Stimulated activated CD4-positive, alpha-beta T cell treated with anti-CD3 and anti-CD28 coated beads, Interleukin-1b, Interleukin-23, amount 100 ng/mL, for 48 hours (primary cell): ENCODE measurements around the gene ZBTB16.

ENCODE experiments used
- DNase-seq: peaks from one replicate; pipeline ENCODE4 v3.0.0-alpha.2; 2020

ZBTB16 gene

GRCh38 chr11:114109206-114110090 lies 49.9 kb downstream of the ZBTB16 start:
- DNase-seq: no peak

GRCh38 chr11:114110123-114110522 lies 50.6 kb downstream of the ZBTB16 start:
- no peak for DNase-seq

- no peak for DNase-seq
These were observed 51.7 kb downstream of the ZBTB16 start for GRCh38 chr11:114110952-114111947.

GRCh38 chr11:114115451-114115928 lies 56.0 kb downstream of the ZBTB16 start:
- DNase-seq: no peak

- no peak for DNase-seq
These were observed 56.8 kb downstream of the ZBTB16 start for GRCh38 chr11:114116357-114116756.

- no peak for DNase-seq
These were observed 57.3 kb downstream of the ZBTB16 start for GRCh38 chr11:114116800-114117199.

GRCh38 chr11:114120606-114121005 lies 61.1 kb downstream of the ZBTB16 start:
- no peak for DNase-seq

- DNase-seq: no peak
These were observed 61.6 kb downstream of the ZBTB16 start for GRCh38 chr11:114121138-114121537.

- DNase-seq: no peak
These were observed 62.4 kb downstream of the ZBTB16 start for GRCh38 chr11:114121804-114122504.

GRCh38 chr11:114122686-114123085 lies 63.2 kb downstream of the ZBTB16 start:
- DNase-seq: no peak

GRCh38 chr11:114123692-114124330 lies 64.3 kb downstream of the ZBTB16 start:
- no peak for DNase-seq

GRCh38 chr11:114124601-114125144 lies 65.2 kb downstream of the ZBTB16 start:
- no peak for DNase-seq

- DNase-seq: no peak
These were observed 66.0 kb downstream of the ZBTB16 start for GRCh38 chr11:114125531-114125930.

GRCh38 chr11:114125959-114126358 lies 66.4 kb downstream of the ZBTB16 start:
- no peak for DNase-seq

GRCh38 chr11:114128399-114128798 lies 68.9 kb downstream of the ZBTB16 start:
- no peak for DNase-seq

GRCh38 chr11:114129142-114129541 lies 69.6 kb downstream of the ZBTB16 start:
- no peak for DNase-seq

GRCh38 chr11:114129699-114130098 lies 70.2 kb downstream of the ZBTB16 start:
- no peak for DNase-seq

GRCh38 chr11:114130115-114130576 lies 70.6 kb downstream of the ZBTB16 start:
- no peak for DNase-seq

GRCh38 chr11:114130629-114131277 lies 71.2 kb downstream of the ZBTB16 start:
- no peak for DNase-seq

GRCh38 chr11:114131461-114131864 lies 72.0 kb downstream of the ZBTB16 start:
- no peak for DNase-seq

GRCh38 chr11:114132417-114132816 lies 72.9 kb downstream of the ZBTB16 start:
- DNase-seq: no peak
